ENCODE results near the gene NPC1.
"Not testable (repeated sequence)": the region's sequence is repeated elsewhere in the genome, so short reads cannot be mapped to it uniquely, and the experiment has no call there.

NPC1 gene

GRCh38 chr18:23608211-23608610 is 21.9 kb upstream of the NPC1 start:
- no peak for DNase-seq

- DNase-seq, result no peak
Measured at GRCh38 chr18:23605941-23606340, 19.6 kb upstream of the NPC1 start.

- no peak for DNase-seq
Measured at GRCh38 chr18:23599809-23600208, 13.5 kb upstream of the NPC1 start.

- DNase-seq, result no peak
Measured at GRCh38 chr18:23596183-23596582, 9.9 kb upstream of the NPC1 start.

GRCh38 chr18:23595591-23595990 is 9.3 kb upstream of the NPC1 start:
- DNase-seq, result no peak

GRCh38 chr18:23593720-23594119 is 7.4 kb upstream of the NPC1 start:
- no peak for DNase-seq

- no peak for DNase-seq
Measured at GRCh38 chr18:23592911-23593310, 6.6 kb upstream of the NPC1 start.

- no peak for DNase-seq
Measured at GRCh38 chr18:23591011-23591410, 4.7 kb upstream of the NPC1 start.

- DNase-seq, result no peak
Measured at GRCh38 chr18:23588836-23589560, 2.7 kb upstream of the NPC1 start.

- no peak for DNase-seq
Measured at GRCh38 chr18:23587220-23587642, 925 bp upstream of the NPC1 start.

GRCh38 chr18:23585897-23586248 is 433 bp downstream of the NPC1 start:
- no peak for DNase-seq

GRCh38 chr18:23585007-23585871 is 1.1 kb downstream of the NPC1 start:
- DNase-seq, result no peak

- no peak for DNase-seq
Measured at GRCh38 chr18:23584019-23584983, 2.0 kb downstream of the NPC1 start.

- DNase-seq, result no peak
Measured at GRCh38 chr18:23583071-23583865, 3.0 kb downstream of the NPC1 start.

- DNase-seq, result no peak
Measured at GRCh38 chr18:23580677-23581367, 5.5 kb downstream of the NPC1 start.

- no peak for DNase-seq
Measured at GRCh38 chr18:23578891-23579653, 7.2 kb downstream of the NPC1 start.

GRCh38 chr18:23578067-23578701 is 8.1 kb downstream of the NPC1 start:
- no peak for DNase-seq

- not testable (repeated sequence) for DNase-seq
Measured at GRCh38 chr18:23577521-23577920, 8.8 kb downstream of the NPC1 start.

GRCh38 chr18:23575309-23575651 is 11.0 kb downstream of the NPC1 start:
- no peak for DNase-seq

GRCh38 chr18:23574611-23575308 is 11.5 kb downstream of the NPC1 start:
- DNase-seq, result no peak

Measured in activated CD4-positive, CD25-positive, alpha-beta regulatory T cell treated with anti-CD3 and anti-CD28 coated beads, Interleukin-2, amount 50 U/mL, for 72 hours (primary cell).